GM12874 (cell line): ENCODE data around the gene NRXN3.

Source experiments
- TF ChIP-seq, protein P1 (sequence below): IDR thresholded peaks from 2 replicates; pipeline ENCODE4 v1.5.1; 2011; ENCODE audit warnings: low read depth, mild to moderate bottlenecking, control low read depth, low read length, moderate library complexity; ENCODE audit not compliant: insufficient read depth

Gene NRXN3

DNA sequence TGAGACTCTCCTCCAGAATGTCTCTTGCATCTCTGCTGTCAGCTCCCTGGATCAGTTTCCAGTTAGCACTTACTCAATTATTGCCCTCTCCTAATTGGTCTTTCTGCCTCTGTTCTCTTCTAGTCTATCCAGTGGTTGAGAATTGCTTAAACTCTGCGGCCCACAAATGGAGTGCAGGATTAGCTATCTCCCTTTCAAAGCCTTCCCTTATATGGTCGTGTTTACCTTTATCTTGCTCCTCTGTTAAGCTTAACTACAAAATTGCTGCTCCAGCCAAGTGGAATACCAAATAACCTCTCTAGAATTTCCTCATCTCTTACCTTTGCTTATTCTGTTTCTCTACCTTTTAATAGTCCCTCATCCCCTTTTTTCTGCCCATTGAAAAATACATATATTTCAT, 132.7 kb downstream of the NRXN3 start:
- TF ChIP-seq, protein P1, sequence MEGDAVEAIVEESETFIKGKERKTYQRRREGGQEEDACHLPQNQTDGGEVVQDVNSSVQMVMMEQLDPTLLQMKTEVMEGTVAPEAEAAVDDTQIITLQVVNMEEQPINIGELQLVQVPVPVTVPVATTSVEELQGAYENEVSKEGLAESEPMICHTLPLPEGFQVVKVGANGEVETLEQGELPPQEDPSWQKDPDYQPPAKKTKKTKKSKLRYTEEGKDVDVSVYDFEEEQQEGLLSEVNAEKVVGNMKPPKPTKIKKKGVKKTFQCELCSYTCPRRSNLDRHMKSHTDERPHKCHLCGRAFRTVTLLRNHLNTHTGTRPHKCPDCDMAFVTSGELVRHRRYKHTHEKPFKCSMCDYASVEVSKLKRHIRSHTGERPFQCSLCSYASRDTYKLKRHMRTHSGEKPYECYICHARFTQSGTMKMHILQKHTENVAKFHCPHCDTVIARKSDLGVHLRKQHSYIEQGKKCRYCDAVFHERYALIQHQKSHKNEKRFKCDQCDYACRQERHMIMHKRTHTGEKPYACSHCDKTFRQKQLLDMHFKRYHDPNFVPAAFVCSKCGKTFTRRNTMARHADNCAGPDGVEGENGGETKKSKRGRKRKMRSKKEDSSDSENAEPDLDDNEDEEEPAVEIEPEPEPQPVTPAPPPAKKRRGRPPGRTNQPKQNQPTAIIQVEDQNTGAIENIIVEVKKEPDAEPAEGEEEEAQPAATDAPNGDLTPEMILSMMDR: no peak

DNA sequence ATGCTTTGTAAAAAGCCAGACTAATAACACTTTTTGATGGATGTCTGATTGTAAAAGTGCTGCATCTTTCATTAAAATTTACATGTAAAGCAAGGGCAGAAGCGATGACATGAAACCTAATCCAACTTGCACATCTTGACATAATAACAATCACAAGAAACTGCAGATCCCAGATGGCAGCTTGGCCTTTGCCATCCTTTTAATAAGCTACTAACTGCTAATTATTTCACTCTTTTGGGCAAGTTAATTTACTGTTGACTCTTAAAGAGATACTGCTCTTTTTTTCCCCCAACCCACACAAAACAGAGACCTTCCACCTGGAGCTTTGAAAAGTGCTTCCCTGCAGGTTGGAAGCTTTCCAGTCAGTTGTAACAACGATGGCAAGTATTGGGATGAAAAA, 137.5 kb downstream of the NRXN3 start:
- TF ChIP-seq, protein P1: no peak

DNA sequence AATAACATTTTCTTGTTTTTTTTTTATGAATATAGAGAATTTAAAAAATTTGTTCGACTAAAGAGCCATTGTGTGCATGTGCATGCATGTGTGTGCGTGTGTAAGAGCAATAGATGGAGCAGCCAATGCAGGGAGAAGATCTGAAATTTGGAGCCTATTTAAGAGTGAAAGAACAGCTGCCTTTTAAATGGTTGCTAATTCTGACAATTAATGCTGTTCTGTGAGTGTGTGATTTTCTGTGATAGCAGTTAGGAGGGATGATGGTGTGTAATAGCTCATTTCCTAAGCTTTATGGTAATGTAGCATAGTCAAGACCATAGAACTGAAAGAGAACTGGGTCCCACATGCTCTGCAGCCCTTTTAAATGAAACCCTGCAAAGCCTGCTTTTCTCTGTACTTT, 137.9 kb downstream of the NRXN3 start:
- TF ChIP-seq, protein P1: no peak

DNA sequence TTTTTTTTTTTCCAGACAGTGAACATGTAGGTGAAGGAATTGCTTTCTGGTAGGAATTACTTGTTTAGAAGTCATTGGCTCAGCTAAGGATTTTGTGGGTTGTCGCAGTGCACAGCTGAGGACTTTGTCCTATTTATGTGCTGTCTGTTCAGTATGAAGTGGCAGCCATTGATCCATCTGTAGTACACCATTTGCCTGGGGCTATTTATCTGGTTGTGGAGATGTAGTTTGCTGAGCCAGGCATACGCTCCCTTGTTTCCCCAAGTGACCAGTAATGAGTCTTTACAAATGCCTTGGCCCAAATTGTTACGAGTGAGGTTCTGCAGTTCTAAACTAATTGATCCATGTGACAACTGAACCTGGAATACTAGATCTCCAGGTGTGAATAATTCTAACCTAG, 140.1 kb downstream of the NRXN3 start:
- TF ChIP-seq, protein P1: no peak

DNA sequence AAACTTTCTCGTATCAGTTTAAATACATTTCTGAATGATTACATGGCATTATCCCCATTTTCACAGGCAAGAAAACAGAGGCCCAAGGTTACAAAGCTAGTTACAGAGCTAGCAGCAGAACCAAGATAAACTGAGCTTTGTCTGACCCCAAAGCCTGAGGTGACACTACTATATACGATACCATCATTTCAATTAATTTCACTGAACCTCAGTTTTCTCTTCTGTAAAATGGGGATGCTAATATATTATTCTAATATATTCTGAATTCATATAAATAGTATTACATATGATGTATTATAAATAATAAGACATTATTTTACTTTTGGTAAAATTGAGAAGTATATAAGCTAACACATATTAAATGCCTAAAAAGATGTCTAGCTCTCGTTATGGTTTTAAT, 143.3 kb downstream of the NRXN3 start:
- TF ChIP-seq, protein P1: no peak

DNA sequence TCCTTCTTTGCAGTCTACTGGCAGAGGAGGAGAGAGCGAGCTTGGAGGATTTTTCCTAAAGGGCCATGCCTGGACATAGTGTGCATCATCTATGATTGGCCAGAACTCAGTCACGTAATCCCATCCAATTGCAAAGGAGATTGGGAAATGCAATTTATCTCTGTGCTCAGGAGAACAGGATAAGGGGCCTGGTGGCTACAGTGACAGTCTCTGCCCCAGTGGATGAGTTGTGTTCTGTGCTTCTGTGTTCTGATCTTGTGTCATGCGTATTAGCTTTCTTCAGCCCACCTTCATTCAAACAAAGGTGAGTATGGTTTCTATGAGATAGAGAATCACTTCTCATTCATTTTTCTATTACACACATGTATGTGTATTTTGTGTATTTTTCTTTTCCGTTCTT, 144.3 kb downstream of the NRXN3 start:
- TF ChIP-seq, protein P1: no peak

DNA sequence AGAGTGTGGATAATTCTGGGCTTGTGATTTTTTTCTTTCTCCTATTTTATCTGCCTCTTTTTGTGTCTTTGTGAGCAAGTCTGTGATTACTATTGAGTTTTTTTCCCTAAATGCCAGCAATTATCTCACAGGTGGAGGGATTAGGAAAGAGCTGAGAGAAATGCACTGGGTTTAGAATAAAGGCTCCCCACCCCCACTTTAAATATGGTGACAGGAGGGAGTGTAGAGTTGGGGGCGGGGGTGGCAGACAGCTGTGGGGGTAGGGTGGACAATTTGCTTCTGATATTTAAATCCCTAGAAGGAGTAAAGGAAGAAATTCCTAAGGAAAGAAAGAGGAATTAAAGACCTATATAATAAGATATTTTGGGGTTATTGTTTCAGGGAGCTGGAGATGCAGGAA, 145.9 kb downstream of the NRXN3 start:
- TF ChIP-seq, protein P1: no peak

DNA sequence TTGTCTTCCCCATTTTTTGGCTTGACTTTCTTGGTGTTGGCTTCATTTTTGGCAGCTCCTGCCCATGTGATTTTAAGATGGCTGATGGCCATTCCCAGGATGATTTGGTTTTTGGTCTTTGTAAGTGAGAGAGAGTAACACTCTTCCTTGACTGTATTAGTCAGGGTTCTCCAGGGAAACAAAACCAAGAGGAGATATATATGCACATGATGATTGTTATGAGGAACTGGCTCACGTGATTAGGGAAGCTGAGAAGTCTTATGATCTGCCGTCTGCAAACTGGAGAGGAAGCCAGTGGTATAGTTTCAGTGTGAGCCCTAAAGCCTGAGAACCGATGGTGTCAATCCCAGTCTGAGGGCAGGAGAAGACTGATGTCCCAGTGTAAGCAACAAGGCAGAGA, 146.6 kb downstream of the NRXN3 start:
- TF ChIP-seq, protein P1: no peak
